Activated effector memory CD4-positive, alpha-beta T cell treated with Interleukin-2 at 50 U/mL for 16 hours (primary cell): ENCODE measurements around the gene AFG1L.
"Not testable (repeated sequence)": the region's sequence is repeated elsewhere in the genome, so short reads cannot be mapped to it uniquely, and the experiment has no call there.

Source experiments
- DNase-seq: peaks from one replicate; pipeline ENCODE4 v3.0.0-alpha.2; 2020

AFG1L gene

DNA sequence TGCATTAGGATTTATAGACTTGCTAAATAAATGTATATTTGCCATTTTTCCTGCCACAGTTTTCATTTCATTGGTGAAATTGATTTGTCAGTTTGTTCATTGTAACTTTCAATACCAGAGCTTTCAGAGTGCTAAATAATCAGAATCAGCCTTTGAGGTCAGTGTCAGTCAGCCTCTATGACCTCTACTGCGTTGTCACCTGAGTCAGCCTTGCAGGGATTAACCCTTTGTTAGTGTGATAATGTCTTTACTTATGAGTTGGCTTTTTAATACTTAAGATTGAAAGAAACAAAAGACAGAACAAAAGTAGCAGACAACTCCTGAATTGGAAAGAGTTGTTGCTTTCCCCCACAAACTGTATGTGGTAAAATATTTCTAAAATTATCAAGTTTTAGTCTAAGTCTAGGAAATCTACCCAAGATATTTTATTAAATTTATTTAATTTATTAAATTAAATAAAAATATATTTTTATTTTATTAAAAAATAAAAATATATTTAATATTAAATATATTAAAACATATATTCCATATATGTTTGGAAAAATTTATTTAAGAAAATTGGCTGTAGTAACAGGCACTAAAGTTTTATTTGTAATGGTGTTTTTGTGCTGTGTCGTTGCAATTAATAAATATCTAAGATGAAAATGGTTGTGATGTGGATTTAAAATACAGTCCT, 125.2 kb downstream of the AFG1L start:
- no peak for DNase-seq

DNA sequence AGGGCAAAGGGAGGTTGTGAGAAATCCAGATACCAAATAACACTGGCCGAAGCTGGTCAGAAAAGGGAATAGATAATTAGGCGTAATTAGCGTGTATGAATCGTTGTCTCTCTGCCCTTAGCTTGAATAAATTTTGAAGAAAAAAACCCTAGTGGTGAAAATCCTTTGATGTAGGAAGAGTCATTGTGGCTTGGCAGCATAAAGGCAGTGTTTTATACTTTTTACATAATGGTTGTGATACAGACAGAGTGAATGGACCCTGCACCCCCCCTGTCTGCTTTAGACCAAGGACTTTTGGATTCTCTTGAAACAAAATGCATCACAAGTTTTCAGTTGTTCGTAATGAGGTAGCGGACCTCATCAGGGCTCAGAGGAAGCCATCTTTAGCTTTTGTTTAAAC, 126.5 kb downstream of the AFG1L start:
- DNase-seq: no peak

DNA sequence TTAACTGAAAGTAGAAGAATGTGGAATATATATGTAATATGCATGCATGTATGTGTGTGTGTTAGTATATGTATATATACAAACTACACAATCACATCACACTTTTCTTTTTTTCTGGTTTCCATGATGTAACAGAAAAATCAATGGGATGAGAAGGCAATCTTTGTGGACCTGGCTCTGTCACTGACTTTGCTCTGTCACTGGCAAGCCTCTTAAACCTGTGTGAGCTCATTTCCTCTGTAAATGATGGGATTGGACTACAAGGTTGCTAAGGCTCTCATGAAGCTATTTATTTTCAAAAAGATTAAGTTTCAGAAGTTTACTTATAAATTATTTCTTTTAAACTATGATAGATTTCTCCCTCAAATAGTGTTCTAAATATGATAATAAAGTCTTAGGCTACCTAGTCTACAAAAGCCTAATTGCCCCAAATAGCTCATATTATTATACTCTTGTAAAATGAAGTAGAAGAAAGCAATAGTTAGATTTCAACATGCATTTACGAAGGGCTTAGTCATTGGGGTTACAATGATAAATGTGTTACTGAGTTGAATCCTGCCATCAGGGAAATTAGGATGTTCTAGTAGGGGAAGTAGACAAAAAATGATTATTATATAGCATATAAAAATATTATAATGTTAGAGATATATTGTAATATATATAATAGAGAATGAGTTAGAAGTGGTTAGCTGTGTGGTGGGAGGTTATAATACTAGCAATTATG, 129.3 kb downstream of the AFG1L start:
- no peak for DNase-seq

DNA sequence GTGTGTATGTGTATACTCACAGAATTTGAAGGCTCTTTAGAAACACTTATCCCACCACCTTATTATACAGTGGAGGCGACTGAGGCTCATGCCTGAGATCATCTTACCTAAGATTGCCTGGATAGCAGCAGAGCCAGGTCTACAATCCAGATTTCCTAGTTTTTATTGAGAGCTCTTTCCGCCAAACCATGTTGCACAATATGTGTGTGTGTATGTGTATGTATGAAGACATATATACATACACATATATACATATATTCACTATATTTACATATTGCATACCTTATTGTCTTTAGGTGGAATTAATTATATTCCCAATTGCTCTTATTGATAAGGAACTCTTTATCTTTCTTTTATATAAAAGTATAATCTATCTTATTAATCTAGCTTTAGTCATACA, 130.6 kb downstream of the AFG1L start:
- DNase-seq: no peak

DNA sequence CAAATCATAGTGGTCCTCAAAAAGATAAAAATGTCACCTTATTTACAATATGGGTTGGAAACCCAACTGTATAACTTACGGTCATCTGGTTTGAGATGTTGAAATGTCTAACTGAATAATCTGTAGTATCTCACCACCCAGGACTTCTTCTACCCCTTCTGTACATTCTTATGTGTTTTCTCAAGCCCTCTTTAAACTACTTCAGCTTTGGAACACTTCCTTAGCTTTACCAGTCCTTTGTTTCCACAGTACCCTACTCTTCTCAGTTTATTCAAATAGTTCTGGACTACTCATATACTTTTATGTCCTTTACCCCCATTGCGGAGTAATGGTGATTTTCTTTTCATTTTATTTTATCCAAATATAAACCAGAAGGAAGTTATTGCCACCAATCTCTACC, 137.3 kb downstream of the AFG1L start:
- DNase-seq: no peak

DNA sequence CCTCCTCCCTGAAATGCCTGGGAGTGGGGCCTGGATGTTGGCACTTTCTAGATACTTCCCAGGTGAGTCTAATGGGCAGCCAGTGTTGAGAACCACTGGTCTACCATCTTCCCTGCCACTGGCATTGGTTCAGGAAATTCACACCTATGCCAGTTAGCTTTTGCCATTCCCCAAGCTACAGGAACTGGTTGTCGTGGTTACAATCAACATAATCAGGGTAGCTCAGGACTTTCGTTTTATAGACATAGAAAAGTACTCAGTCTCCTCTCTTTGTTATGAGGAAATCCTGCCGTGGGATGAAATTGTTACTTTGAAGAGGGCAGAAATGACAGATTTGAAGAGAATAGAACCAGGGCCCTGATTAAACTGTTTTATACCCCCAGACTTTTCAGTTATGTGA, 137.9 kb downstream of the AFG1L start:
- no peak for DNase-seq

DNA sequence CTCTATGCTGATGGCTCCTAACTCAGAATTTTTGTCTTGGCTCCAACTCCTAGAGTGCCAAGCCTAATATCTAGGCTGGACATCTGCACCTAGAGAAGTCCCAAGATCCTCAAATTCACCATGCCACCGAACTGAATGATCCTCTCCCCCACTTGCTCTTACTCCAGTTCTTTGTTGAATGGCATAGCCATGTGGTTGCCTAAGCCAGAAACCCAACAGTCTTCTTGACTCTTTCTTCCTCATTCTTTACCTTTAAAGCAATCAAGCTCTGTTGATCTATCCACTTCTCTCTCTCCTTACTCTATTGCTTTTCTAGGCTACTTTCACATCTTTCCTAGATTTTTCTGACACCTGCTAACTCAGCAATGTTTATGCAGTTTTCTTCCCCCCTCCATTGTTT, 139.4 kb downstream of the AFG1L start:
- no peak for DNase-seq

DNA sequence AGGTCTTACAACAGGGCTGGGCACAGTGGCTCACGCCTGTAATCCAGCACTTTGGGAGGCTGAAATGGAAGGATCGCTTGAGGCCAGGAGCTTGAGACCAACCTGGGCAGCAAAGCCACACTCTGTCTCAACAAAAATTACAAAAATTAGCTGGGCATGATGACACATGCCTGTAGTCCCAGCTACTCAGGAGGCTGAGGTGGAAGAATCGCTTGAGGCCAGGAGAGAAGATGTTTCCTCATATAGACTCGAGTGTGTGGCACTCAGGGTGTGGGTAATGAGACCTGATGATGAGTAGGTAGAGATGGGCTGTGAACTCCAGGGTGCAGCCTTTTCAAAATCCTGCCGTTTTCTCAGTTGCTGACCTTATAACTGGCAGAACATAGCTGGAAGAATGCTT, 140.5 kb downstream of the AFG1L start:
- DNase-seq: no peak

DNA sequence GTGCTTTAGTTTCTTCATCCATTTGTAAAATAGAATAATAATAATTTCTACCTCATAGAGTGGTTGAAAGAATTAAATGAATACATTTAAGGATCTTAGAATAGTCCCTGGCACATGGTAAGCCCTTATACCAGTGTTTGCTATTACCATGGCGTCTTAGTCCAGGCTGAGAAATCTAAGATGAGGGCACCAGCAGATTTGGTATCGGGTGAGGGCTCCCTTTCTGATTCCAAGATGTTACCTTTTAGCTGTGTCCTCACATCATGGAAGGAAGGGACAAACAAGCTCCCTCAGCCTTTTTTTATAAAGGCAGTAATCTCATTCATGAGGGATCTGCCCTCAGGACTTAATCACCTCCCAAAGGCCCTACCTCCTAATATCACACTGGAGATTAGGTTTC, 141.9 kb downstream of the AFG1L start:
- DNase-seq: no peak

DNA sequence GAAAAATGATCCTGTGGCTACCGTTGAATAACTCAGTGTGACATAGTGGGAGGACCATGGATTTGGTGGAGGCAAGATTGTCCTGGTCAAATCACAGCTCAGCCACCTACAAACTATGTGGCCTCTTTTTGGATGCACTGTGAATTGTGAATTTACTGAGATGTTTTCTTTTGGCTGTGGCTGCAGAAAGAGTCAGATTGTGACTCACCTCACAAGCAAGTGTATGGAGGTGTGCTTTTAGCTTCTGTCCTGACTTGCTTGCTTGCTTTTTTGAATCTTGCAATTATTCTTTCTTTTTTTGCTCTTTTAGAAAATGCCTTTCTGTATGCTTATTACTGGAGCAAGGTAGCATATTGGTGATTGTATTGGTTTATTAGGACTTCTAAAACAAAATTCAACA, 143.0 kb downstream of the AFG1L start:
- no peak for DNase-seq

DNA sequence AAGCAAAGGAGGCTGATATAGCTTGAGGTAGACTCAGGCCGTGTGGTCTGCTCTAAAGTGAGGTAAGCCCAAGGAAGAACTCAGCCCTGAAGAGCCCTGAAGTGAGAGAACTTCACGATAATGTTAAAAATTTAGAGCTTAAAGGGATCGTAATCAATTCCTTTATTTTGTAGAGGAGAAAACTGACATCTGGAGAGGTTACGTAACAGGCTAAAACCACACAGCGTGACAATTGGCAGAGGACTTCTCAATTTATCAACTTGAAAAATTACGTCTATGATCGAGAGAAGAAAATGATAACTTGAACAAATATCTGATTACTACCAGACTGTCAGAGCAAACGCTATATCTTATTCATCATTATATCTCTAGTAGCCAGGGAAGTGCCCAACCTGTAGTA, 144.1 kb downstream of the AFG1L start:
- DNase-seq: no peak

DNA sequence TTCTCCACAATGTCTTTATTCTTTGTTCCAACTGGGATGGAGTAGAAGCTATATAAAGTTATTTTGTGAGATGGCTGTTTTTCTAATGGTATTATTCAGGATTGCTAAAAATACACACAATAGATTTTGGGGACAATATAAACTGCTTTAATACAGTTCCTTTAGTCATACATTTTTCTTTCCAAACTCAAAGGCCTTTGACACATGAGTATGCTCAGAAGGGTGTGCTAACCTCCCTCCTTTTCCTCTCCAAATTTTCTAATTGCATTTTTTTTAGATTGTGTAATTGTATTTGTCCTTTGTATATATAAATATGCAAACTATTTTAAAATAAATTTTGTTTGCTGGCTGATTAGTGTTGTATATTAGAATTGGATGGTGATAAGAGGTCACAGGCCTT, 146.3 kb downstream of the AFG1L start:
- no peak for DNase-seq

DNA sequence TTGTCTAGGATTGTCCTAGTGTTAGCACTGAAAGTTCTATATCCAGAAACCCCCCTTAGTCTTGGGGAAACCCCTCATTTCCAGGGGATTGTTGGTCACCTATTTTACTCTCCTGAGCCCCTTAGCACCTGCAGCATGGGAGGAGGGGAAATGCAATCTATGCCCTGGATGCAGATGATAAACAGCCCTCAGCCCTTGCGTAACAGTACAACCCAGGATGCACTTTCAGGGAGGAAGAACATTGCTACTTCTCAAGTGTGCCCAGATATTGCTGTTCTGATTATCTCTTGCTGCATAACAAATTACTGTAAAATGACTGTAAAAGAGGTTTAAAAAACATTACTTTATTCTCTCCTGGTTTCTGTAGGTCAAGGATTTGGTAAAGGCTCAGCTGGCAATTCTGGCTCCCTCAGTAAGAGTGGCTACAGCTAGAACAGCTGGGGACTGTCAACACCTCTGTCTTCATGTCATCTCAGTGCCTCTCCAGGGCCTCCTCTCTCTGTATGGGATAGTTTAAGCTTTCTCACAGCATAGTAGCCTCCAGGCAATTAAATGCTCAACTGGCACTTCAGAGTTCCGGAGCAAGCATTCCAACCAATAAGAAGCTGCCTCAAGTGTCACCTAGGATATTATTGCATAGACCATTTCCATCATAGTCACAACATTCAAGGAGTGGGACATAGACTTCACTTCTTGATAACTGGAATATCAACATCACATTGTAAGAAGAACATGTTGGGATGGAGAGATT, 148.1 kb downstream of the AFG1L start:
- DNase-seq: no peak

DNA sequence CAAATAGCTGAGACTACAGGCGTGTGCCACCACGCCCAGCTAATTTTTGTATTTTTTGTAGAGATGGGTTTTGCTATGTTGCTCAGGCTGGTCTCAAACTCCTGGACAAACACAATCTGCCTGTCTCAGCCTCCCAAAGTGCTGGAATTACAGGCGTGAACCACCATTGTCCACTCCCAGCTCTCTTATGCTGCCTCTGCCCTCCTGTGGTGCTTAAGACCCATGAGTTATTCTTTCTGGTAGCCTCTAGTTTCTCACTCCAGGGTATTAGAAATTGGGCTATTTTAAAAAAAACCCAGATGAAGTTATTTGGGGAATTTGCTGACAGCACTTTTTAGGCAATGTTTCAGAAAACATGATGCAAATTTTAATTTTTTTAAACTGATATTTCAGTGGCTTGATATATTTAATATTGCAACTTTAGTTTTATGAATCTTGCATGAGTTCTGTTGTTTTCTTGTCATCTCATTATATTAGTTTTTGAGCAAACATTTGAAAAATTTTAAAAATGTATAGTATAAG, 151.8 kb downstream of the AFG1L start:
- DNase-seq: no peak

DNA sequence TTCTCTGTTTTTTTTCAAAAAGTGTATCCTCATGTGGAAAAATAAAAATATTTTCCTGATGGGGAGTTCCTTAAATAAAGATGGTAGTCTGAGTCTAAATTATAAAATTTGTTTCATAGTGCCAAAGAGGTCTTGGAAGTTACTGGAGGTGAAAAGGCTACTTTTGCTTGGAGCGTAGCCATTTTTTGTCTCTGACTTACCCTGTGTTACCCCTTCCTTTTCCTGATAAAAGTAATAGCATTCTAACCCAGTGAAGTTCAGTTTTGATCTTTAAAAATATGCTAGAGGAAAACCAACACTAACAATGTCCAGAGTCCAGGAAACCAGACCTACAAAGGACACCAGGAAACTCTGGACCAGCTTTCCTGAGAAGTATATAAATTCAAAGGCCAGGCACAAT, 153.6 kb downstream of the AFG1L start:
- no peak for DNase-seq

DNA sequence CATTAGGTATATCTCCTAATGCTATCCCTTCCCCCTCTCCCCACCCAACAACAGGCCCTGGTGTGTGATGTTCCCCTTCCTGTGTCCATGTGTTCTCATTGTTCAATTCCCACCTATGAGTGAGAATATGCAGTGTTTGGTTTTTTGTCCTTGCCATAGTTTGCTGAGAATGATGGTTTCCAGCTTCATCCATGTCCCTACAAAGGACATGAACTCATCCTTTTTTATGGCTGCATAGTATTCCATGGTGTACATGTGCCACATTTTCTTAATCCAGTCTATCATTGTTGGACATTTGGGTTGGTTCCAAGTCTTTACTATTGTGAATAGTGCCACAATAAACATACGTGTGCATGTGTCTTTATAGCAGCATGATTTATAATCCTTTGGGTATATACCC, 154.9 kb downstream of the AFG1L start:
- not testable (repeated sequence) for DNase-seq

DNA sequence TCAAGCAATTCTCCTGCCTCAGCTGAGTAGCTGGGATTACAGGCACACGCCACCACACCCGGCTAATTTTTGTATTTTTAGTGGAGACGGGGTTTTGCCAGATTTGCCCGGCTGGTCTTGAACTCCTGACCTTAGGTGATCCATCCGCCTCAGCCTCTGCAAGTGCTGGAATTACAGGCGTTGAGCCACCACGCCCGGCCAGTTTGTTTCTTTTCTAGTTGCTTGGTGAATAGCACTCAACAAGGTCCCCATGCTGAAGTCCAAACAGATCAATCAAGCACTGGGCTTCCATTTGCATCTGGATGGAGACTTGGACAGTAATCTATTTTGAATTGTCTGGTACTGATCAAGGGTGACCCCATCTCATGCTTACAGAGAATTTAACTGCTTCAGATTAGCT, 157.0 kb downstream of the AFG1L start:
- DNase-seq: no peak

DNA sequence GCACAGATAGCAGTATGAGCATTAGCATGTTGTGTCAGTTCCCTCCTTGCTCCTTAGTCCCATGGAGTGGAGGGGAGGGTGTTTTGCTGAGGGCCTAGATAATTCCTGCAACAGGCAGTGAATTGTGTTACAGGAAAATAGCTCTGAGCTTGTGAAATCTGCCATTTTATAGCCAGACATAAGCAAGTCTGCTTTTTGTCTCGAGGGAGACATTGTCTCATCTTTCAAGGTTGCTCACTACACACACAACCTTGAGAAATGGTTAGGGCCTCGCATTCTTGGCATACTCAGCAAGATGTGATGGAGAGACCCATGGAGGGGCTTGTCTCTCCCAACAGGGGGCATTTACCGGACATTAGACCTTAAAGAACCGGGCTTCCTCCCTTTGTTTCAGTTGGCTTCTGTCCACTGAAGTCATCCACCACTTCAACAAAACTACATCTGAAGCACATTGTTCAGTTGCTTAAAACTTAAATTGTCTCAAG, 157.9 kb downstream of the AFG1L start:
- DNase-seq: no peak

DNA sequence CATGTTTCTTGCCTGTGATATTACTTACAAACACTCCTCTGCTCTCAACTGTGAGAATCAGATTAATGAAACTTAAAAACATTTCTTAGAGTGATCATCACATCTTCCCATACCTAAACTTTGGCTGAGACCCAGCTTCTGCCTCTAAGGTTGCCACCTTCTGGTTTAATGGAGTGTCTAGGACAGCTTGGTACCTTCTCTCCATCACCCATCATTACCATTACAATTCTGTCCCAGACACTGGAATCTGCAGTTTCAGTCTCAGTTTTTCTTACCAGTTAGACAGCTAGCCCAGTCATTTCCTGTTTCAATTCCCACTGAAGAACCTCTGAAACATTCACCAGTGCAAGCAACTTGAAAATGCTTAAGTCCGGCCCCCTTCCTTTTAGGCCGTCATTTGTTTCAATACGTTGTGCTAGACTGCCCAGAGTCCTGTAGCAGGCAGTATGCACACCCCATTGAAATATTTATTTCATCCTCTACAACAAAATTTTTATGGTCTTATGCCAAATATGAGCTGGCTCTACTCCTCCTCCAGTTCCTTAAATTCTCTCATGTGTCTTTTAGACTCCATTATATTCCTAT, 158.8 kb downstream of the AFG1L start:
- no peak for DNase-seq

DNA sequence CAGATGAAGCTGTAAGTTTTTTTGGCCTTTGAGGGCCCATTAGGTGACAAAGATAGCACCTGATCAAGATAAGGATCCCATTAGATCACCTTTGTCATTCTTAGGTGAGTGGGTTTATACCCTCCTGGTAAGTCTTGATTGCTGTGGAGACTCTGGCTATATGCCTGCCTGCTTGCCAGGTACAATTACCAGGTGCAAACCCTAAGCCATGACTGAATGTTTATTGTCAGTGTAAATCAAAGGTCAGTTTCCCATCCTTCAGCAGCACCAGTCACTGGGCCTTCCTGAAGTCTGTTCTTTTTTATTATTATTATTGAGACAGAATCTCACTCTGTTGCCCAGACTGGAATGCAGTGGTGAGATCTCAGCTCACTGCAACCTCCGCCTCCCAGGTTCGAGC, 159.5 kb downstream of the AFG1L start:
- DNase-seq: no peak

DNA sequence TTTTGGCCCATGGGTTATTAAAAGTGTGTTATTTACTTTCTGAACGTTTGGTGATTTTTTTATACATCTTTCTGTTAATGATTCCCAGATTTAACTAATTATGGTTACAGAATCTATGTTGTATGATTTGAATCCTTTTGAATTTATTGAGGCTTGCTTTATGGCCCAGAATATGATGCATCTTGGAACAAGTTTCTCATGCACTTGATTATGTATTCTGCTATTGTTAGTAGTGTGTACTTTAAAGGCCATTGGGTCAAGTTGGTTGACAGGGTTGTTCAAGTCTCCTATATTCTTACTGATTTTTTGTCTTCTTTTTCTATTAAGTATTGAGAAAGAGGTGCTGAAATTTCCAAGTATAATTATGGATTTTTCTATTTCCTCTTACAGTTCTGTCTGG, 160.8 kb downstream of the AFG1L start:
- DNase-seq: no peak

DNA sequence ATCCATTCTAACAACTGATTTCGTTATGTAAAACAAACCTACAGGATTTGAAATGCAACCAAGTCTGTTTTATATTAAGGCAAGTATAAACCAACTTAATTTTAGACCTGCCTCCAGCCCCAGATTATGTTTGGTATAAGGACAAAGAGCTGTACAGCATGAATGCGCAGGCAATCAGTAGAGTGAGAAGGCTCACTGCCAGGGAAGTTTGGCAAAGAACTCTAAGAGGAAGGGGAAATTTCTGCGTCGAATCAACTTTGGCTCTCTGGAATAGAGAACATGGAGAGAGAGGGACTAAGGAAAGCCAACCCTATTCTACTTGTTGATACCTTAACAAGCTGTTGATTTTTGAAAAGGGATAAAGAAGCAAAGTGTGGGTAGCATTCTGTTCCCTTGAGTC, 168.9 kb downstream of the AFG1L start:
- DNase-seq: no peak

DNA sequence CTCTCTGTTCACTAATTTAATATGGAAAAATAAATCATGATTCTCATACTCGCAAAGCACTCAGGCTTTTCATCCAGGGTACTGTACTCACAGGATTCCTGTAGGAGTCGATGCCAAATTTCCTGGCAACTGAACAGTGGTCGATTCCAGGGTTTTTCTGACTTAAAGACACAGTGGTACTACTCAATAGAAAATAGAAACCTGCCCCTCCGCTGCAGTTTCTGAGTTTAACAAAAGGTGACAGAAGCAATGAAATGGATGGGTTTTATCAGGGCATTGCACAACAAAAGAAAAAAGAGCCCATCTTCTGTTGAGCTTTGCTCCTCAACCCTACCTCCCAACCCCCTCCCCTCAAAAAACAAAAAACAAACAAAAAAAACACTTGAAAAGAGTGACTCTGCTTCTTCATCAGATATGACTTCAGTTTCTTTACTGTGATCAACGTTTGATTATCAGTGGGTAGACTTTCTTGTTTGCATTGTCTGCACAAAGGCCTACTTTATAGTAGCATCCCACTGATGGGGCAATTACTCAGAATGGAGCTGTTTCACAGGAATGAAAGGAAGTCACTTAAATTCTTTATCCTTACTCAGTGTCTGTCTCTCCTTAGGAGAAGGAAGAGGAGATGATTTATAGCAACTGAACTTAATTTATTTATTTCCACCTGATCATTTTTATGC, 169.7 kb downstream of the AFG1L start:
- DNase-seq: no peak
